Fibroblast of skin of abdomen (primary cell): ENCODE results near the gene RGL3.
"Not testable (repeated sequence)": the region's sequence is repeated elsewhere in the genome, so short reads cannot be mapped to it uniquely, and the experiment has no call there.

Experiments used
- DNase-seq: peaks from one replicate; pipeline ENCODE4 v3.0.0-alpha.2; 2013

The RGL3 gene

DNA sequence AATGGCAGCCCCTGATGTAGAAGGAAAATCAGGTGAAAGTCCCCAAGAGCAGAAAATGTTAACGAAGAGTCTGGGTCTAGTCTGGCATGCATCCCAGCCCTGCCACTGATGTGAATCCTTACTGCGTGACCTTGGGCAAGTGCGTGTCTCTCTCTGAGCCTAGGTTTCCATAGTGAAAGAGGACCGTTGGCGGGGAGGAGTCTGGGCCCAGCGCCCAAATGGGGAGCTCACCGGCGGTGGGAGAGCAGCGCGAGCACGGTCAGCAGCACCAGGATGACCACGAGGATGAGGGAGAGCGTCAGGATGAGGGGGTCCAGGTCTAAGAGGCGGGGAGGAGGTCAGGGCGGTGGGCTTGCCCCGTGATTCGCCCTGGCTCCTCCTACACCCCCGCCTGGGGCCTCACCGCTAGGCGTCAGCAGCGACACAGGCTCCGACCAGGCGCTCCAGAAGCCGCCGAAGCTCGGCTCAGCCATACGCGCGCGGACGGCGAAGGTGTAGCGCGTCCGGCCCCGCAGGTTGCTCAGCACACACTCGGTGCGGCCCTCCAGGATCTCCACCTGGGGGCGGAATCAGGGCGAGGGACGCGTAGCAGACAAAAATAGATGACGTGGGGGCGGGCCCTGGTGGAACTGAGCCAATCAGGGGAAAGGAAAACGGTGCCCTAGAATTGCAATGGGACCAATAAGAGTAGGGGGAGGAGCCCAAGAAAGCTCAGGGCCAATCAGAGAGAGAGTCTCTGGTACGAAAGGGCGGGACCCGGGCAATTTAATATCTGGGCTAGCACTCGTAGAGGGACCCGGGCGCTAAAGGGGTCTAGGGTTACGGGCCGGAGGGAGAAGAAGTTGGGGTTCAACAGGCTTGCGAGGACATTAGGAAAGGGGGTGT is 38.2 kb downstream of the RGL3 start:
- DNase-seq: peak; percentile 95

GRCh38 chr19:11379857-11380350 is 39.2 kb downstream of the RGL3 start:
- DNase-seq: no peak

DNA sequence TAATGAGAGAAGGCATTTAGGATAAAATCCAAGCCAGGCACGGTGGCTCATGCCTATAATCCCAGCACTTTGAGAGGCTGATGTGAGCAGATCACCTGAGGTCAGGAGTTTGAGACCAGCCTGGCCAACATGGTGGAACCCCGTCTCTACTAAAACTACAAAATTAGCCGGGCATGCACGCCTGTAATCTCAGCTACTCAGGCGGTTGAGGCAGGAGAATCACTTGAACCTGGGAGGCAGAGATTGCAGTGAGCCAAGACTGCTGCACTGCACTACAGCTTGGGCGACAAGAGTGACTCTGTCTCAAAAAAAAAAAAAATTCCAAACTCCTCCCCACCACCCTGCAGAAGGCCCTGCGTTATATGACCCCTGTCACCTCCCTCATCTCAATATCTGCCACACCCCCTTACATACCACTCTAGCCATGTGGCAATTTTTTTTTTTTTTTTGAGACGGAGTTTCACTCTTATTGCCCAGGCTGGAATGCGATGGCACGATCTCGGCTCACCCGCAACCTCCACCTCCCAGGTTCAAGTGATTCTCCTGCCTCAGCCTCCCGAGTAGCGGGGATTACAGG is 39.8 kb downstream of the RGL3 start:
- not testable (repeated sequence) for DNase-seq

GRCh38 chr19:11378319-11379189 is 40.6 kb downstream of the RGL3 start:
- DNase-seq: peak; percentile 73

GRCh38 chr19:11377756-11378155 is 41.4 kb downstream of the RGL3 start:
- peak; percentile 38 for DNase-seq

DNA sequence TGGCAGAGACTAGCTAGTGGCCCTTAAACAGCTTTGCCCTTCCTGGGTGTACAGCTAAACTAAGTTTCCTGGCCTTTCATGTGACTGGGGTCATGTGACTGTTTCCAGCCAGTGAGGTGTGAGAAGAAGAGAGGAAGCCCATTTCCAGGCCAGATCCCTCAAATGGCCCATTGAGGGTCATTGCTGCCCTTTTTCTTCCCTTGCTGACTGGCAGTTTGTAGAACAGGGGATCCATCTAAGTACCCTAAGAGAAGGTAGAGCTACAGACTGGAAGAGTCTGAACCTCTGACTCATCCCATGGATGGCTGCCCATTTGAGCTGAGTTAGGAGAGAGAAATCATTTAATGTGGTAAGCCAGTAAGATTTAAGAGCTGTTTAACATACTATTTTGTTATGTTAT is 41.9 kb downstream of the RGL3 start:
- peak; percentile 96 for DNase-seq

DNA sequence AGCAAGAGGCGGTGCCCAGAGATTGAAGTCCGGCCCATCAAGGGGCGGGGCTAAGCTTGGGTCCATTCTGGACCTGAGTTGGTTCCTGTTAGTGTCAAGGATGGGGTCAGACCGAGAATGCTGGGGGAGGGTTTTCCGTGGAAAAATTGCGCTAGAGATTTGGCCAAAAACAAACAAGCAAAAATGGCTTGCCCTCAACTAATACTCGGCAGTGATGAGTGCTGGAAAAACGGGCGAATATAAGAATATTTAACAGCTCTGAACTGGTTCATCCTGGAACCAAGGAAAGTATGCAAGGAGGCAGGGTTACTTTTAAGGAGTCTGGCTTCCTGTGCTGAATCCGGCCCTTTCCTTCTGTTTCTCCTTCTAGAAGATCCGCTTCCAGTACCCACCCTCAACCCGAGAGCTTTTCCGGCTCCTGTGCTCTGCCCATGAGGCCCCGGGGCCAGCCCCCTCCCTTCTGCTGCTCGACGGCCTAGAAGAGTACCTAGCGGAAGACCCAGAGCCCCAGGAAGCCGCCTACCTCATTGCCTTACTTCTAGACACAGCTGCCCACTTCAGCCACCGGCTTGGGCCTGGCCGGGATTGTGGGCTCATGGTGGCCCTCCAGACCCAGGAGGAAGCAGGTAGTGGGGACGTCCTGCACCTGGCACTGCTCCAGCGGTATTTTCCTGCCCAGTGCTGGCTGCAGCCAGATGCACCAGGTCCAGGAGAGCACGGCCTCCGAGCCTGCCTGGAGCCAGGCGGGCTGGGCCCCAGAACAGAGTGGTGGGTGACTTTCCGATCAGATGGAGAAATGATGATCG is 43.8 kb downstream of the RGL3 start:
- DNase-seq: no peak

DNA sequence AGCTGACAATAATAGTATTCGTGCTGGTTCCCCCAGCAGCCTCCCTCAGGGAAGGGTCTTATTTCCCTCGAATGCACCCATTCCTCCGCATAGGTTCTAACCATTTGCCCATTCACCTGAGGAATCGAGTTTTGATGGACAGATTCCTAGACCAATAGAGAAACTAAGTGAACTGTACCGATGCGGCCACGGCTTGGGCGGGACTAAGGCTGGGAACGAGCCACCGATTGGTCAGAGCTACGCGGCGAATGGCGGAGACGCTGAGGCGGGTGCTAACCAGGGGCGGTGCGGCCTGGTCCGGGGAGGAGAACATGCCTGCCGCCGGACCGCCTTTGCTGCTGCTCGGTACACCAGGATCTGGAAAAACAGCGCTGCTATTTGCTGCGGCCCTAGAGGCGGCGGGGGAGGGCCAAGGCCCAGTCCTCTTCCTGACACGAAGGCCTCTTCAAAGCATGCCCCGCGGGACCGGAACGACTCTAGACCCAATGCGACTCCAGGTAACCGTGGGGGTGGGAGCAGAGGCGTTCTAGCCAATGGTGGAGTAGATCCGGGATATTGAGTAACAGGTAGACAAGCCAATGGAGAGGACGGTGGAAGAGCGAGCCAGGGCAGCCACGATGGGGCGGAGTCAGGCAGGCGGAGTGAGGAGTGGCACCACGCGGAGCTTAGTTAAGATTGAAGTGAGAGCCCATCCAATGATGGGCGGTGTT is 44.5 kb downstream of the RGL3 start, which contains the start of gene SWSAP1:
SWSAP1 (plus strand) TSS at position 234 of the 710 bp plus-strand sequence; CDS start at position 249, 15 bp downstream.
- DNase-seq: peak; percentile 99

DNA sequence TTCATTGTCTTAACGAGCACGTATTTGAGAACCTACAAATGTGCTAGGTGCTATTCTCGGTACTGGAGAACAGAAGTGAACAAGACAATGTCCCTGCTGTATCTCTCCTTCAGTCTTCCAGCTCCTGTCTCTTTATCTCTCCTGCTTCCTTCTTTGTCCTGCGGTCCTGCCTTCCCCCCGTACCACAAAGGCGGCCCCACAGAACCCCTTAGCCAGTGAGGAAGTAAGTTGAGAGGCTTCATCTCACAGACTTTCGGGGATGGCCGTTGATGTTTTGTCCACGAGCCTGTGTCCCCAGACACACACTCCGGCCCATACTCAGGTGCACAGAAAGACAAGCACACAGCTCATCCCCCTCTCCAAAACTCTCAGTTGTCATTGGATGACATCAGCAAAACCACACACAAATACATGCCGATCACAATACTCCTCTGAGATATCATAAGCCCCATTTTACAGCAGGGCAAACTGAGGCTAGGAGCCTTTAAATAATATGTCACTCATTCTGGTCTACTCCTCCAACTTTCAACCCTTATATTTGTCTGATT is 45.2 kb downstream of the RGL3 start:
- DNase-seq: no peak

DNA sequence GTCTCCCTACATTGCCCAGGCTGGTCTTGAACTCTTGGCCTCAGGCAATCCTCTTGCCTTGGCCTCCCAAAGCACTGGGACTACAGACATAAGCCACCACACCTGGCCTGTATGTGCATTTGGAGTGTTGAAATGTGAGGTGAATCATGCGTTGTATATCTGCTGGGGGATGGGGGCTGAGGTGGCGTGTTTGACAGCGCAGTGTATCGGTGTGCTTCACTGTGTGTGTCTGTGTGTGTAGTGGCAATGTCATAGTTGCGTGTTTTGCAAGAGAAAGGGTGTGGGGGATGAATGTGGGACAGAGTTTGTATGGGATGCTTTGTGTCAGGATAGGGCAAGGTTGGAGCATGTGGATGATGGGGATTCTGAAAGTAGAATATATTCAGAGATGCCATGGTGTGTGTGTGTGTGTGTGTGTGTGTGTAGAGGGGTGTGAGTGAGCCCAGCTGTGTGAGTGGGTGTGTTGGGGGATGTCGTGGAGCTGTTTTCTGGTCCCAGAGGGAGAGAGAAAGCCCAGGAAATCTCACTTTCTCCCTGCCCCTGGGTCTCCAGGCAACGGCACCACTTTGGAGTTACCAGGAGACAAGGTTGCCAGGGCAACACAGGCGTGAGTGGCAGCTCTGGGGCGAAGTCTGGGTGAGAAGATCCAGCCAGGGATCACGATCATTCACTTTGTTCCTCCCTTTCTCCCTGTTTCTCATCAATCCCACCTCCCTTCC is 45.8 kb downstream of the RGL3 start:
- DNase-seq: peak; percentile 13

- DNase-seq: no peak
Measured at GRCh38 chr19:11370744-11371143, 48.4 kb downstream of the RGL3 start.

GRCh38 chr19:11367528-11367927 is 51.6 kb downstream of the RGL3 start:
- no peak for DNase-seq

DNA sequence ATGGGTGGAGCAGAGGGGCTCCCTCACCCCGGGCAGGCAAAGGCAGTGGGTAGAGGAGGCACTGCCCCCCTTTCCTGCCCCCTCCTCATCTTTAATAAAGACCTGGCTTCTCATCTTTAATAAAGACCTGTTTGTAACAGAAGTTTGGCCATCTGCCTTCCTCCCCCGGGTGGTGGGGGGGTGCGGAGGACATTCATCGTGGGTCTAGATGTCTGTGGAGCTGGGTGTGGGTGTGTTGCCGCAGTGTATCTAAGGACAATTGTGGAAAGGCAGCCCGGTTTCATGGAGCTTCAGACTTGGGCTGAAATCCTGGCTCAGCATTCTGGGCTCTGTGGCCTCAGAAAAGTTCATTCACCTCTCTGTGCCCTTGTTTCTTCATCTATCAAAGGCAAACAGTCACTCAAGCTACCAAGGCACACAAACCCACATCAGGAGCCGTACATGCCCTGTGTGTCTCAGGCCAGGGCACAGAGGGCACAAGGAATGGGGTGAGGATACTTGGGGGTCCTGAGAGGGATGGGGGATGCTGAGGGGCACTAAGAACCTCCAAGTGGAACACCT is 53.5 kb downstream of the RGL3 start:
- DNase-seq: no peak

DNA sequence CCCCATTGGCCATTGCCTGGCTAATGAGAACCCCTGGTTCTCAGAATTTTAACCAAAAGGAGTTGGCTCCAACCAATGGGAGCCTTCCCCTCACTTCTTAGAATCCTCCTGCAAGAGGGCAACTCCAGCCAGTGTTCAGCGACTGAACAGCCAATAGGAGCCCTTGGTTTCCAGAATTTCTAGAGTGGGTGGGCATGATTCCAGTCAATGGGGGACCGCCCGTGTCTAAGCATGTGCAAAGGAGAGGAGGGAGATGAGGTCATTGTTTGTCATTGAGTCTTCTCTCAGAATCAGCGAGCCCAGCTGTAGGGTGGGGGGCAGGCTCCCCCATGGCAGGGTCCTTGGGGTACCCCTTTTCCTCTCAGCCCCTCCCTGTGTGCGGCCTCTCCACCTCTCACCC is 54.2 kb downstream of the RGL3 start:
- no peak for DNase-seq

GRCh38 chr19:11364296-11364904 is 54.7 kb downstream of the RGL3 start:
- no peak for DNase-seq

DNA sequence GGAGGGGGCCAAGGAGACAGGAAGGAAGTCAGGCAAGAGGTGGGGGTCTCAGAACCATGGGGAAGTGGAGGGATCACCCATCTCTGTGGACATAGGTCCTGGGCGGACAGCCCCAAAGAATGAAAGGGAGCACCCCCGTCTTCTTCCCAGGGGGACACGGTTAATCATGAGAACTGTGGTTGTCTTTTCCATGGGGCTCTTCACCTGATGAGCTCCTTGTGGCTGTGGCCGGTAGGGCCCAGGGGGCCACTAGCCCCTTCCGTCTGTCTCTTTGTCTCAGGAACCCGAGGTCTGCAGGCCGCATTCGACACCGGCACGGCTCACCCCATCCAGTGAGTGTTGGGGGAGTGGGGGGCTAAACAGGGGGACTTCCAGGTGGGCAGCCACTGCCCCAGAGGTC is 55.2 kb downstream of the RGL3 start:
- DNase-seq: no peak

- no peak for DNase-seq
Measured at GRCh38 chr19:11361771-11362731, 57.1 kb downstream of the RGL3 start.
